Lower lobe of right lung (tissue), 2 donors: Measurements from ENCODE around the gene CAMSAP1. TPM values are rescaled to one million over a fixed set of nuclear protein-coding genes. Genes with fewer than 3 reads are reported as not detected.

Source experiments
- ATAC-seq, 2 donors: fragments of 200-7000 bp; cut with Tn5 transposase; one replicate each; pipeline ENCODE4 v1.9.1; 2020 to 2022; ENCODE audit warnings: mild to moderate bottlenecking in 2 of 2, moderate library complexity in 2 of 2
- DNase-seq: peaks from one replicate; pipeline ENCODE4 v3.0.0-alpha.2; 2020
- H3K27ac ChIP-seq: fragments of 200-600 bp; one replicate; pipeline ENCODE4 v1.8.0; 2022
- H3K27me3 ChIP-seq: fragments of 200-600 bp; one replicate; pipeline ENCODE4 v1.8.0; 2022; ENCODE audit warnings: low read depth
- H3K36me3 ChIP-seq: fragments of 200-600 bp; one replicate; pipeline ENCODE4 v1.8.0; 2022; ENCODE audit warnings: mild to moderate bottlenecking
- H3K4me1 ChIP-seq: fragments of 200-600 bp; one replicate; pipeline ENCODE4 v1.8.0; 2022
- H3K4me3 ChIP-seq: fragments of 200-600 bp; one replicate; pipeline ENCODE4 v1.8.0; 2022; ENCODE audit warnings: mild to moderate bottlenecking
- H3K9me3 ChIP-seq: fragments of 200-600 bp; one replicate; pipeline ENCODE4 v1.8.0; 2022
- intact Hi-C: fragments of 100-400 bp; cut with DNase I; formaldehyde crosslinking; loops from one replicate; pipeline ENCODE4 v1.11.0; 2022
- total RNA-seq: library from RNA; stranded (reverse); fragmentation: NEBNext Ultra II Directional; extraction: Animal tissue kit (Norgen Biotek cat#: 25700); gene quantifications from one replicate; pipeline ENCODE4 v1.2.1, GENCODE V29; 2021
- TF ChIP-seq, protein P1 (sequence below): fragments of 200-600 bp; IDR thresholded peaks from one replicate; pipeline ENCODE4 v1.8.0; 2022; ENCODE audit warnings: antibody characterized with exemption, mild to moderate bottlenecking
- donor health status: DM: no; HTN: yes; CAD: no; lungs with severe emphysema.

Gene CAMSAP1
- total RNA-seq, 1 donor from 2014 or later = 34.4 TPM

DNA sequence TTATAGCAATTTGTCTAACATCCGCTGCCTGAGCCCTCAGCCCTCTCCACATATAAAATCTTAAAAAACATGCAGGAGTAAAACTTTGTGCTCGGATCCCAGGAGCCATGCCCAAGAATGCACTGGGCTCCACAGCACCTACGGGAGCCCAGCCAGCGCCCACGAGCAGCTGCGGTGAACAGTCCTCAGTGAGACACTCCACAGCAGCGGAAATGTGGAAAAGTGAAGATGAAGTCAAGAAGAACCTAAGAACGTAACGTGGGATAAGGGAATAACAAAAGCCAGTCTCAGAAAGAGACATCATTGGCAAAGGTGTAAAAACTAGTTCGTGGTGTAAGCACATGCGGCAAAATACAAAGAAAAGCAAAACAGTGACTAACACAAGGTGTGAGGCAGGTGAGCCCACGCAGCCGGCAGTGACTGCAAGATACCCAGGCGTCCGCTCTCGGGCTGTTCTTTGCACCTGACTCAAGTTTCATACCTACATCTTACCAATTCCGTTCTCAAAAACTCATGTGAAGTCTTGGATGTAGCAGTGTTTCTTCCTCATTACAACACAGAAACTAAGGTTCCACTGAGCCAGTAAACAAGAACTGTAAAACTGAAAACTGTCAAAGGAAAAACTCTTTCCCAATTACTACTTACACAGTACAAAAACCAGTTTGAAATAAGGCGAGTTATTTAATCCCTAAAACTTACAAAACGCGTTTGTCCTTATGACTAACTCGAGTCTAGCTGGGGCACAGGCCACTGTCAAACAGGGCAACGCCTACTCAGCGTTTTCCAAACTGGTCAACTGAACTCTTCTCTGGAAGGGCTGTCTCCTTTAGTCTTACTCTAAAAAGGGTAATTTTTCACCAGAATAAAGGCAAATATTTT, 1.7 kb downstream of the CAMSAP1 start:
- TF ChIP-seq, protein P1, sequence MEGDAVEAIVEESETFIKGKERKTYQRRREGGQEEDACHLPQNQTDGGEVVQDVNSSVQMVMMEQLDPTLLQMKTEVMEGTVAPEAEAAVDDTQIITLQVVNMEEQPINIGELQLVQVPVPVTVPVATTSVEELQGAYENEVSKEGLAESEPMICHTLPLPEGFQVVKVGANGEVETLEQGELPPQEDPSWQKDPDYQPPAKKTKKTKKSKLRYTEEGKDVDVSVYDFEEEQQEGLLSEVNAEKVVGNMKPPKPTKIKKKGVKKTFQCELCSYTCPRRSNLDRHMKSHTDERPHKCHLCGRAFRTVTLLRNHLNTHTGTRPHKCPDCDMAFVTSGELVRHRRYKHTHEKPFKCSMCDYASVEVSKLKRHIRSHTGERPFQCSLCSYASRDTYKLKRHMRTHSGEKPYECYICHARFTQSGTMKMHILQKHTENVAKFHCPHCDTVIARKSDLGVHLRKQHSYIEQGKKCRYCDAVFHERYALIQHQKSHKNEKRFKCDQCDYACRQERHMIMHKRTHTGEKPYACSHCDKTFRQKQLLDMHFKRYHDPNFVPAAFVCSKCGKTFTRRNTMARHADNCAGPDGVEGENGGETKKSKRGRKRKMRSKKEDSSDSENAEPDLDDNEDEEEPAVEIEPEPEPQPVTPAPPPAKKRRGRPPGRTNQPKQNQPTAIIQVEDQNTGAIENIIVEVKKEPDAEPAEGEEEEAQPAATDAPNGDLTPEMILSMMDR = no peak

DNA sequence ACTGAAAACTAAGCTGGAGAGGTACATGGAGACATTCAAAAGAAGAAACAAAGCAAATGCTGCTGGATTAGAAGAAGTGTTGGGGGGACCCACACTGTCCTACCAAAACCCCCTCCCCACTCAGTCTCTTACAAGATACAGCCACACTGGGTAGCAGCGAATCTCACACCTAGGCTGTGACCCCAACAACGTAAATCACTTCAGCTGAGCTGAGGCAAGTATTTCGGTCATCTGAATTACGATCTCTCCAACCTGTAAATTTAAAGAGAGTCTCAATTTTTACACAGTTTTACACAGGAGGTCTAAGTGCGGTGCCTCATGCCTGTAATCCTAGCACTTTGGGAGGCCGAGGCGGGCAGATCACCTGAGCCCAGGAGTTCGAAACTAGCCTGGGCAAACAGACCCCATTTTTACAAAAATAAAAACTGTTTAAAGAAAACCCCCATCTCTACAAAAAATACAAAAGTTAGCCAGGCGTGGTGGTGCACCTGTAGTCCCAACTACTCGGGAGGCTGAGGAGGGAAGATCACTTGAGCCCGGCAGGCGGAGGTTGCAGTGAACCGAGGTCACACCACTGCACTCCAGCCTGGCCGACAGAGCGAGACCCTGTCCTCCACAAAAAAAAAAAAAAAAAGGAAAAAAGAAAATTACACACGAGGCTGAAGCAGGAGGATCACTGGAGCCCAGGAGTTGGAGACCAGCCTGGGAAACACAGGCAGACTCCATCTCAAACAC, 3.4 kb downstream of the CAMSAP1 start:
- peaks cover 44% of the 10 kb centered on the region for H3K4me1 ChIP-seq
- no peak overlapping the region for H3K4me3 ChIP-seq
- TF ChIP-seq, protein P1 = no peak
- H3K27ac ChIP-seq = no peak overlapping the region
- ATAC-seq (no peak), DNase-seq (no peak)
- no peaks in the 10 kb centered on the region for H3K9me3 ChIP-seq
- H3K27me3 ChIP-seq = no peaks in the 10 kb centered on the region
- H3K36me3 ChIP-seq = no peaks in the 10 kb centered on the region
- intact Hi-C loops = no loop called here

More for the DNA sequence above, 1.7 kb downstream of the CAMSAP1 start:
- peak overlapping the region; percentile 69 for H3K4me3 ChIP-seq
- H3K9me3 ChIP-seq = no peaks in the 10 kb centered on the region
- H3K36me3 ChIP-seq = peaks cover under 1% of the 10 kb centered on the region
- DNase-seq (peak; percentile 39), ATAC-seq (peak in 1 of 2 donors; percentile 22)
- intact Hi-C loops = no loop called here
- H3K4me1 ChIP-seq = peaks cover 53% of the 10 kb centered on the region
- no peaks in the 10 kb centered on the region for H3K27me3 ChIP-seq
- H3K27ac ChIP-seq = peak overlapping the region; percentile 74

DNA sequence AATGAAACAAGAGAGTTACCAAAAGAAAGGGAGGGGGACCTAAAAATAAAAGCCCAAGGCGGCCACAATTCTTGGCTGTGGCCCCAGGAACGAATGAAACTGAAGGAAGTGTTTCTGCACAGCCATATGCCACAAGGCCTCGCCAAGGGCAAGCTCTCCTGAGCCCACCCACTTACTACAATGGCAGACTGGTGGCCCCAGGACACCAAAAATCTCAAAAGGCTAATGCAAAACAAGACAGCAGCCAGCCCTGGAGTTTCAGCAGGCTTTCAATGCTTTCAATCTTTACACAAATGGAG, 4.0 kb downstream of the CAMSAP1 start:
- peaks cover 37% of the 10 kb centered on the region for H3K4me1 ChIP-seq
- intact Hi-C loops = no loop called here
- H3K4me3 ChIP-seq = no peak overlapping the region
- no peaks in the 10 kb centered on the region for H3K27me3 ChIP-seq
- H3K27ac ChIP-seq = no peak overlapping the region
- no peaks in the 10 kb centered on the region for H3K9me3 ChIP-seq
- H3K36me3 ChIP-seq = no peaks in the 10 kb centered on the region
- DNase-seq (no peak), ATAC-seq (no peak)
- TF ChIP-seq, protein P1 = no peak

DNA sequence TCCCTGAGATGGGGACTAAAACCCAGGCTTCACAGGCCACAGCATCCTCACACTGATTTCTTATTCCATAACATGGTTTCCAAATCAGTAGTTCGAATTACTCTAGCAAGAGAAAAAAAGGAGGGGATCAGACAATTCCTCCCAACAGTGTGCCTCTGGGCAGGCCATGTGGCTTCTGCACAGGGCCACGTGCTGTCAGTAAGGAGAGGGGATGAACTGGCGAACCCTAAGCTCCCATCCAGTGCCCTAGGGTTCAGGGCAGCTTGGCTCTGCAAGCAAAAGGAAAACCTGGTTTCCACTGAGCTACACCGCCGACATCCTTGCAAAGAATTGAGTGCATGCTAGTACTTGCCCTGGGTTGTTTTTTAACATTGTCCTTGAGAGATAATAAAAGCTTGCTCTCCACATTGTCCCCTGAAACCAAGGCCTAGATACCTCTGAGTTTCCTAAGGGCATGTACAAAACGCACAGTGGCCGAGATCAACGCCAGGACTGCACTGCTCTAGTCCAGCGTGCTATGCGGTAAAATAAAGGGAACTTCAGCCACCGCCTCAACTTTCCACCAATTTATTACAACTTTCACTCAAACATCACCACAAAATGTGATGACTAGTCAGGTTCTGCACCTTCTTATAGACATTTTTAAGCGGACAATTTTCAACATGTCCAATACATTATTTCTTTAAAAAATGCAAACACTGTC, 4.5 kb downstream of the CAMSAP1 start:
- no peaks in the 10 kb centered on the region for H3K27me3 ChIP-seq
- ATAC-seq (no peak), DNase-seq (no peak)
- intact Hi-C loops = no loop called here
- no peak overlapping the region for H3K27ac ChIP-seq
- H3K9me3 ChIP-seq = no peaks in the 10 kb centered on the region
- TF ChIP-seq, protein P1 = no peak
- H3K4me3 ChIP-seq = no peak overlapping the region
- H3K4me1 ChIP-seq = peaks cover 33% of the 10 kb centered on the region
- H3K36me3 ChIP-seq = no peaks in the 10 kb centered on the region

DNA sequence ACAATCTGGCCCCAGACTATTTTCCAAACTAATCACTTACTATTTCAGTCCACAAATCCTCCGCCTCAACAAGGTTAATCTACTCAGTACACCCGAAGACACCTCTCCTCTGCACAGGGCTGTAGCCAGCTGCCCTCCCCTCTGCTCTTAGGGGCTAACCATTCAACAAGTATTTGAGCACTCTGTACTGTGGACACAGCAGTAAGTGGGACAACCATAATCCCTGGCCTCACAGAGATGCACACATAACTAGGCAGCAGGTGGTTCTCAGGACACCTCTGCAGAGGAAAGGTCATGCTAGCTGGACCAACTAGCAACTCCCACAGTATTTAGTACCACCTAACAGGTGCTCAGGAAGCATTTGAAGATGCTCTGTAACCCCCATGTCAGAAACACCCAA, 5.5 kb downstream of the CAMSAP1 start:
- ATAC-seq = no peak
- DNase-seq = no peak

More for the DNA sequence above, 5.5 kb downstream of the CAMSAP1 start:
- no peaks in the 10 kb centered on the region for H3K27me3 ChIP-seq
- TF ChIP-seq, protein P1 = no peak
- intact Hi-C loops = no loop called here
- H3K9me3 ChIP-seq = no peaks in the 10 kb centered on the region
- no peak overlapping the region for H3K4me3 ChIP-seq
- H3K4me1 ChIP-seq = peaks cover 33% of the 10 kb centered on the region
- no peak overlapping the region for H3K27ac ChIP-seq
- H3K36me3 ChIP-seq = no peaks in the 10 kb centered on the region
